Activated CD4-positive, alpha-beta T cell treated with anti-CD3 and anti-CD28 coated beads, Interleukin-2, Interleukin-4, amounts not matched to agents 100 ng/mL and 50 ng/mL, durations not matched to agents 16 hours and 8 hours (primary cell): ENCODE results near the gene HS6ST3.
"Not testable (repeated sequence)": the region's sequence is repeated elsewhere in the genome, so short reads cannot be mapped to it uniquely, and the experiment has no call there.

Source experiments
- DNase-seq: peaks from one replicate; pipeline ENCODE4 v3.0.0-alpha.2; 2020; ENCODE audit warnings: low spot score

Gene HS6ST3

GRCh38 chr13:96091164-96092117, 1.5 kb downstream of the HS6ST3 start:
- DNase-seq: no peak

DNA sequence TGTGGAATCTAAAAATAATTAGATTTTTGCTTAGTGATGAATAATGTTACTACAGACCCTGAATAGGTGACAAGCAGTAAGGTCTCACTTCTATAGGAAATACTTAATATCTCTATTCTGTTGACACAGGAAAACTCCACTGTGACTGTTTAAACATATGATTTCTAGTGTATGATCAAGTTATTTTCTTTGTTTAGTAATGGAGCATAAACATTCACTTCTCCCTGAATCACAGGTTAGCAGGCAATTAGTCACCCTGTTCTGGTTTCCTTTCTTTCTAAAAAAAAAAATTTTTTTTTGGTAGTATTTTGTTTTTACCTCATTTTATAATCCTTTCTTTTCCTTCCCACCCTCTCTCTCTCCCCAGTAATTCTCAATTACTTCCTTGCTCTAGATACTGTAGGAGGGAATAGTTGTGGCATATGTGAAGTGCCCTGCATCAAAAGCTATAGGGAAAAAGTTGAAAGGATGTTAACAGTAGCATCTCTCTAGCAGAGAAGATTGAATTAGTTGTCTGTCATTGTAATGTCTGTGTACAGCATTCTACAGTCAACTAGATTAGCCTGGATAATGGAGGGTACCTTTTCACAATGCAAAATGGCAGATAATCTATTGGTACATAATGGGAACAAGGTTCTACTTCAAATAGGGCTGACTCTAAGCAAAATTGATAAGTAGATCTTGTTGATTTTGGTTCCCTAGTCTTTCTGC, 3.5 kb downstream of the HS6ST3 start:
- no peak for DNase-seq

DNA sequence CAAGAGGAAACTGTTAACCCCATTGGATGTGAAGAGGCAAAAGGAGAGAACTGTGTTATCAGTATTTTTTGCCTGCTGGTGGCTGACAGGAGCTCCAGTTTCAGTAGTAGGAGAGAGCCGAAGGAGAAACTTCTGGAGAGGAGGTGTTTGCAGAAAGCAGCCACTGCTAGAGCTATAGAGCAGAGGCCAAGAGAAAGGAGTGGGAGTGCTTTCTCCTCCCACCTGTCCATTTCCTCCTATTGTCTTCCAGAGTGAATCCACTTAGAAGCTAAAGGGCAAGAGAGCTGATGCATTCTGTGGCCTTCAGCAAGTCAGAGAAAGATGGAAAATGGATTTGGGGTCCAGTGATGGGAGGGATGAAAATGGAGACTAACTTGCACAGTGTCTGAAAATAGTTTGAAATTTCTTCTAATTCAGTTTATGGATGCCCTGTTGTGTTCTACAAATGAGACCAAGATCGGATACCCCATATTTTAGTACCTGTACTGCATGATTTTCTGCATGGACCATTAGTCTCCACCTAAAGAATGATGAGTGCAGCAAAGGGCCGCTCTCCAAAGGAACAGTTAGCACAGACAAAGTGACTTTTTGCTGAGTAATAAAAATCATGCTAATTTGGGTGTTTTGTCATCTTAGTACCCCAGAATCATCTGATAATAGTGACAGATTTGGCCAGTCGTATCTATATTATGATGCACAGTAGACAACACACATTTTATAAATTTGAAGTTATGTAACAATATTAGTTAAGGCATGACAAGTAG, 10.7 kb downstream of the HS6ST3 start:
- no peak for DNase-seq

DNA sequence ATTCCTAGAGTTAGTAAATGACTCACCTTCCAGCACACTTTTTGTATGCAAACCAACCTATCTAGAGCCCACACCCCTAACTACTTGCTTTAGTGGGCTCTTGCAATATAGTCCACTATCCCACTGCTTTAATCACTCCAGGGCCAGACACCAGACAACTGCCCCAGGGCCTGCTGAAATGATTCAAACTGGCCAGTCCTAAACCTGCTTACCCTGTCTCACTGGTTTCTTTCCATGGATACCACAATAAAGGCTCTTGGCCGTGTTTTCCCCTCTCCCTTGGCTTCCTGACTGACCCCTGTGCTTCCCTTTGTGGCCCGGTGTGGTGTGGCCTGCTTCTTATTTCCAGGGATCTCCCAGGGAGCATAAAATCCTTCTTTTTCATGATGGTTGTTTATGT, 14.6 kb downstream of the HS6ST3 start:
- DNase-seq: no peak

GRCh38 chr13:96108072-96108471, 18.2 kb downstream of the HS6ST3 start:
- not testable (repeated sequence) for DNase-seq

DNA sequence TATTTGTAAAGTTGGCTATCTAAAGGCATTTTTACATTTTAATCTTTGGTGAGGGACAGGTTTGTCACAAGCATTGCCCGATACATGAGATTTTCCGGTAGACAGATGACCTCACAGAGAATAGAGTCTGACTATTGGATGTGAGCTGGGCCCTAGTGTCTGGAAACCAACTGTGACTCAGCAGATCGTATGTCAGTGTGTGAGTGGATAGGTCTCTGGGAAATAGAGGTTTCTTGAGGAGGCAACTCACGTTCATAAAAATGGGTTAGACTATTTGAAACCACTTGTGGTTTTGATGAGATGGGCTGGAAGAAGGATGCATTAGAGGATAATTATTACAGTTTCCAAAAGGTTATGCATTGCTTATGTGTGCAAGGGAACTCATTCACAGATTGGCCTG, 19.2 kb downstream of the HS6ST3 start:
- DNase-seq: no peak

- DNase-seq: no peak
Observed at GRCh38 chr13:96112936-96113335, 23.0 kb downstream of the HS6ST3 start.

DNA sequence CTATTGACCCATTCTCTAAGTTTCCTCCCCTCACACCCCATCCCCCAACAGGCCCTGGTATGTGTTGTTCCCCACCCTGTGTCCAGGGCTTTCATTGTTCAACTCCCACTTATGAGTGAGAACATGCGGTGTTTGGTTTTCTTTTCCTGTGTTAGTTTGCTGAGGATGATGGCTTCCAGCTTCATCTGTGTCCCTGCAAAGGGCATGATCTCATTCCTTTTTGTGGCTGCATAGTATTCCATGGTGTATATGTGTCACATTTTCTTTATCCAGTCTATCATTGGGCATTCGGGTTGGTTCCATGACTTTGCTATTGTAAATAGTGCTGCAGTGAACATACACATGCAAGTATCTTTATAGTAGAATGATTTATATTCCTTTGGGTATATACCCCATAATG, 25.5 kb downstream of the HS6ST3 start:
- DNase-seq: not testable (repeated sequence)

- DNase-seq: no peak
Observed at GRCh38 chr13:96119921-96120320, 30.0 kb downstream of the HS6ST3 start.

- no peak for DNase-seq
Observed at GRCh38 chr13:96130818-96131340, 41.0 kb downstream of the HS6ST3 start.

DNA sequence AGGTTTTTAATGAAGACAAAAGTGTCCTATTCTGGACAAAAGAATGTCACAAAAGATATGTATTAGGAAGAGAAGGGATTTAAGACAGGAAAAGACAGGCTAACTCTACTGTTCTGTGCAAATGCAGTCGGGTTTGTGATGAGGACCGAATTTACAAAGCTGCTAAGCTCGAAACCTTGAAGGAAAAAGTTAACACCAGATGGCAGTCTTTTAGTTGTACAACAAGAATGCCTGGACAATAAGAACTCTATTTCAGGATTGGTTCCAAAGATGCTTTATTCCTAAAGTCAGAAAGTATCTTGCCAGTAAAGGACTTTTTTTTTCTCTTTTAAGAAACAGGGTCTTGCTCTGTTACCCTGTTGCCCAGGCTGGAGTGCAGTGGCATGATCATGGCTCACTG, 51.1 kb downstream of the HS6ST3 start:
- no peak for DNase-seq

DNA sequence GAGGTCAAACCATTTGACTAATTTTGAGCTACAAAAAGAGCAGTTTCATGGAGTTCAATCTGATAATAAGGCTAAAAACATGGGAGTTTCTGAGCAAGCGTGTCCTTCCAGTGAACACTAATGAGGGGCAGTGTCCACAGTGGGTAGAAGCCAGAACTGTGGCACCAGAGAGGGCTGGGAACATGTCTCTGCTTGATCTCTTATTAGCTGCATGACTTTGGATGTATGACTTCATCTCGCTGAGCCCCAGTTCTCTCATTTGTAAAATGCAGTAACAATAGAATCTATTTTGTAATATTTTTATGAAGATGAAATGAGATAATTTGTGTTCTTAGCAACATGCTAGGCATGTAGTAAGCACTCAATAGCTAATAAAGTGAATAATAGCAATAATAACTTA, 69.8 kb downstream of the HS6ST3 start:
- DNase-seq: no peak

DNA sequence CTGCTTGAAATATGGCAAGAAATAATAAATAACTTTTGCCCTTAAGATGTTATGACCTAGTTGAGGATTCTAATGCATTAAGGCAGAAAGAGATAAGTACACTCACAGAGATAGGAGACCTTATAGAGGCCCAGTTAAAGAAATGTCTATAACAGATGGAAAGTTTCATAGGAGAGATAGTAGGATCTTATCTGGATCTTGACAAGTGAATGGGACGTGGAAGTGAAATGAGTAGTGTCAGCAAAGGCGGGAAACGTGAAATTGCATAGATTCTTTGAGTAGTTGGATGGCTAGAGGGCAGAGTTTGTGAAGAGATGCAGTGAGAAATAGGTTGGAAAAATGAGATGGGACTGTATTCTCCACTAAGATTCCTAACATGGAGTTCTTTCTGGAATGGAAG, 71.2 kb downstream of the HS6ST3 start:
- DNase-seq: no peak

GRCh38 chr13:96165840-96166239, 75.9 kb downstream of the HS6ST3 start:
- DNase-seq: no peak

GRCh38 chr13:96172066-96172465, 82.2 kb downstream of the HS6ST3 start:
- no peak for DNase-seq

DNA sequence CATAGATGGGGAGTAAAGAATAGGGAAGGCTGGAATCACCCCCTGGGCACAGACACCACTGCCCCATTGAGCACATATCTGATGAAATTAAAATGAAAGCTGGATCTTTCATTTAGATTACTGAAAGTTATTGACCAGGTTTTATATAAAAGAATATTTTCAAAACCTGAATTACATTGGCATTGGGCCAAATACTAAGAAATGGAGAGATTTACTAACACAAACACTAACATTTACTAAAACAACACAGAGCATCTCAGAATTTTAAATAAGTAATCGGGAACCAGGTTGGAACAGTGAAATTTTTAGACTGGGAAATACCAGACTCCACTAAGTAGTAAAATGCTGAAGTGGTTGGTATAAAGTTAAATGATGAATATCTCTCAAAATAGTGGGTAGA, 88.9 kb downstream of the HS6ST3 start:
- DNase-seq: no peak

DNA sequence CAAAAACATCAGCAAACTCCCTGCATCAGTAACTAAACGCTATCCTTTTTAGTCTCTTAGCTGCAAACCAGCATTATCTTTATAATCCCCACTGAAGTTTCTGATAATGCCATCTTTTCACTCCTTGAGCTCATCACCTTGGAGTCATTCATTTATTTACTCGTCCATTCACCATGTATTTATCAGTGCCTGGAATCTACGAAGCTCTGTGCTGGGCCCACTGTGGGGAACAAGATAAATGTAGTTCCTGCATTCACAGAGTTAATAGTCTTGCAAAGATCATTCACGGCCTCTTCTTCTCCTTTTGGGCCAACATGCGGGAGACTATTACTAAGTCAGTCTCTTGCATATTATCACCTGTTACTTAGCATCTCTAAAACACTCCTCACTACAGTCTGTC, 89.4 kb downstream of the HS6ST3 start:
- DNase-seq: no peak

DNA sequence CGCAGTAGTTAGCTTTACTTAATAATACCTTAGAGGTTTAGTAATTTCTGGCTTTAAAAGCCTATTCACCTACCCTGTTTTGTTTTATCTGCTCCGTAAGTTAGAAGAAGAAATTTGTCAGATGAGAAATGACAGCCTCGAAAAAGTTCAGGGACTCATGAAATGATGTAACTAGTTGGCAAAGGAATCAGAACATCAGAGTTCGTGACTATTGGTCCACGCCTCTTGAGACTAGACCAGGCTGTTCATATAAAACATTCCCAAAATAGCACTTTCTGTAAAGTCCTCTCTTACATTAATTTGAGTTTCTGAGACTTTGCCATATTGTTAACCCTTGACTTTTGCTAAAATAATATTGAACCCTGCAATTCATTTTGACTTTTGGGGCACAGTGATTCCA, 92.0 kb downstream of the HS6ST3 start:
- no peak for DNase-seq

- DNase-seq: no peak
Observed at GRCh38 chr13:96185818-96186217, 95.9 kb downstream of the HS6ST3 start.

GRCh38 chr13:96191367-96191766, 101.5 kb downstream of the HS6ST3 start:
- no peak for DNase-seq

- DNase-seq: no peak
Observed at GRCh38 chr13:96193728-96194310, 103.9 kb downstream of the HS6ST3 start.

DNA sequence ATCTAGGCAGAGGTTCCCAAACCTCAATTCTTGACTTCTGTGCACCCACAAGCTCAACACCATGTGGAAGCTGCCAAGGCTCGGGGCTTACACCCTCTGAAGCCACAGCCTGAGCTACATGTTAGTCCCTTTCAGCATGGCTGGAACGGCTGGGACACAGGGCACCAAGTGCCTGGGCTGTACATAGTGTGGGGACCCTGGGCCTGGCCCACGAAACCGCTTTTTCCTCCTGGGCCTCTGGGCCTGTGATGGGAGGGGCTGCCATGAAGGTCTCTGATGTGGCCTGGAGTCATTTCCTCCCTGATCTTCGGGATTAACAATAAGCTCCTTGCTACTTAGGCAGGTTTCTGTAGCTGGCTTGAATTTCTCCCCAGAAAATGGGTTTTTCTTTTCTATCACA, 108.1 kb downstream of the HS6ST3 start:
- DNase-seq: no peak
